Measurements from ENCODE around the gene S100A5.
"Not testable (repeated sequence)": the region's sequence is repeated elsewhere in the genome, so short reads cannot be mapped to it uniquely, and the experiment has no call there.

Gene S100A5

GRCh38 chr1:153540394-153541361, at the start of gene S100A5:
Gene S100A5 (minus strand): TSS chr1:153540934. CDS start chr1:153540191, 743 bp downstream.
- peaks cover 33% of the 10 kb centered on the region for H3K4me1 ChIP-seq (ENCODE audit: control insufficient read depth, insufficient read depth, low read length, unreplicated experiment)
- no peaks in the 10 kb centered on the region for H3K27me3 ChIP-seq (ENCODE audit: insufficient read depth, low read length)
- peaks cover 1% of the 10 kb centered on the region for H3K79me2 ChIP-seq (ENCODE audit: control insufficient read depth, insufficient read depth, low read length, unreplicated experiment)
- no peak within 1 kb of the TSS for H2AFZ ChIP-seq (ENCODE audit: low read length, unreplicated experiment)
- no peak within 1 kb of the TSS for H3K4me3 ChIP-seq (ENCODE audit: low read depth, low read length)
- no peaks in the 10 kb centered on the region for H3K36me3 ChIP-seq (ENCODE audit: insufficient read depth, low read length)
- H3K27ac ChIP-seq (ENCODE audit: low read depth, low read length) = no peak within 1 kb of the TSS

- H3K4me3 ChIP-seq (ENCODE audit: low read depth, low read length) = no peak overlapping the region
- H3K36me3 ChIP-seq (ENCODE audit: insufficient read depth, low read length) = no peaks in the 10 kb centered on the region
- H3K27ac ChIP-seq (ENCODE audit: low read depth, low read length) = no peak overlapping the region
- no peak overlapping the region for H2AFZ ChIP-seq (ENCODE audit: low read length, unreplicated experiment)
- H3K4me1 ChIP-seq (ENCODE audit: control insufficient read depth, insufficient read depth, low read length, unreplicated experiment) = peaks cover 5% of the 10 kb centered on the region
- no peaks in the 10 kb centered on the region for H3K27me3 ChIP-seq (ENCODE audit: insufficient read depth, low read length)
- H3K79me2 ChIP-seq (ENCODE audit: control insufficient read depth, insufficient read depth, low read length, unreplicated experiment) = no peaks in the 10 kb centered on the region
Observed at GRCh38 chr1:153588482-153588881, 47.7 kb upstream of the S100A5 start.

GRCh38 chr1:153588033-153588432, 47.3 kb upstream of the S100A5 start:
- not testable (repeated sequence) for H3K27ac ChIP-seq (ENCODE audit: low read depth, low read length); H3K4me3 ChIP-seq (ENCODE audit: low read depth, low read length); H3K27me3 ChIP-seq (ENCODE audit: insufficient read depth, low read length); H2AFZ ChIP-seq (ENCODE audit: low read length, unreplicated experiment); H3K79me2 ChIP-seq (ENCODE audit: control insufficient read depth, insufficient read depth, low read length, unreplicated experiment); H3K36me3 ChIP-seq (ENCODE audit: insufficient read depth, low read length); H3K4me1 ChIP-seq (ENCODE audit: control insufficient read depth, insufficient read depth, low read length, unreplicated experiment)

- H2AFZ ChIP-seq (ENCODE audit: low read length, unreplicated experiment) = no peak overlapping the region
- H3K36me3 ChIP-seq (ENCODE audit: insufficient read depth, low read length) = no peaks in the 10 kb centered on the region
- H3K4me1 ChIP-seq (ENCODE audit: control insufficient read depth, insufficient read depth, low read length, unreplicated experiment) = peaks cover 5% of the 10 kb centered on the region
- H3K79me2 ChIP-seq (ENCODE audit: control insufficient read depth, insufficient read depth, low read length, unreplicated experiment) = no peaks in the 10 kb centered on the region
- H3K27ac ChIP-seq (ENCODE audit: low read depth, low read length) = no peak overlapping the region
- no peaks in the 10 kb centered on the region for H3K27me3 ChIP-seq (ENCODE audit: insufficient read depth, low read length)
- H3K4me3 ChIP-seq (ENCODE audit: low read depth, low read length) = no peak overlapping the region
Observed at GRCh38 chr1:153587314-153587713, 46.6 kb upstream of the S100A5 start.

GRCh38 chr1:153586347-153586746, 45.6 kb upstream of the S100A5 start:
- no peak overlapping the region for H3K4me3 ChIP-seq (ENCODE audit: low read depth, low read length)
- no peaks in the 10 kb centered on the region for H3K36me3 ChIP-seq (ENCODE audit: insufficient read depth, low read length)
- H2AFZ ChIP-seq (ENCODE audit: low read length, unreplicated experiment) = no peak overlapping the region
- H3K4me1 ChIP-seq (ENCODE audit: control insufficient read depth, insufficient read depth, low read length, unreplicated experiment) = peaks cover 5% of the 10 kb centered on the region
- no peaks in the 10 kb centered on the region for H3K79me2 ChIP-seq (ENCODE audit: control insufficient read depth, insufficient read depth, low read length, unreplicated experiment)
- H3K27ac ChIP-seq (ENCODE audit: low read depth, low read length) = no peak overlapping the region
- H3K27me3 ChIP-seq (ENCODE audit: insufficient read depth, low read length) = no peaks in the 10 kb centered on the region

- Histone ChIP-seq H3K4me3 (ENCODE audit: low read depth, low read length) (no peak overlapping the region), H3K79me2 (ENCODE audit: control insufficient read depth, insufficient read depth, low read length, unreplicated experiment) (no peaks in the 10 kb centered on the region), H2AFZ (ENCODE audit: low read length, unreplicated experiment) (no peak overlapping the region), H3K4me1 (ENCODE audit: control insufficient read depth, insufficient read depth, low read length, unreplicated experiment) (peaks cover 5% of the 10 kb centered on the region), H3K36me3 (ENCODE audit: insufficient read depth, low read length) (no peaks in the 10 kb centered on the region), H3K27ac (ENCODE audit: low read depth, low read length) (no peak overlapping the region), H3K27me3 (ENCODE audit: insufficient read depth, low read length) (no peaks in the 10 kb centered on the region)
Observed at GRCh38 chr1:153585006-153585405, 44.3 kb upstream of the S100A5 start.

- Histone ChIP-seq H3K4me1 (ENCODE audit: control insufficient read depth, insufficient read depth, low read length, unreplicated experiment) (peaks cover 6% of the 10 kb centered on the region), H2AFZ (ENCODE audit: low read length, unreplicated experiment) (no peak overlapping the region), H3K79me2 (ENCODE audit: control insufficient read depth, insufficient read depth, low read length, unreplicated experiment) (no peaks in the 10 kb centered on the region), H3K36me3 (ENCODE audit: insufficient read depth, low read length) (no peaks in the 10 kb centered on the region), H3K4me3 (ENCODE audit: low read depth, low read length) (no peak overlapping the region), H3K27me3 (ENCODE audit: insufficient read depth, low read length) (no peaks in the 10 kb centered on the region), H3K27ac (ENCODE audit: low read depth, low read length) (no peak overlapping the region)
Observed at GRCh38 chr1:153583976-153584375, 43.2 kb upstream of the S100A5 start.

- not testable (repeated sequence) for H3K36me3 ChIP-seq (ENCODE audit: insufficient read depth, low read length); H2AFZ ChIP-seq (ENCODE audit: low read length, unreplicated experiment); H3K27ac ChIP-seq (ENCODE audit: low read depth, low read length); H3K27me3 ChIP-seq (ENCODE audit: insufficient read depth, low read length); H3K79me2 ChIP-seq (ENCODE audit: control insufficient read depth, insufficient read depth, low read length, unreplicated experiment); H3K4me3 ChIP-seq (ENCODE audit: low read depth, low read length)
- H3K4me1 ChIP-seq (ENCODE audit: control insufficient read depth, insufficient read depth, low read length, unreplicated experiment) = peaks cover 11% of the 10 kb centered on the region
Observed at GRCh38 chr1:153583514-153583913, 42.8 kb upstream of the S100A5 start.

- not testable (repeated sequence) for H3K4me3 ChIP-seq (ENCODE audit: low read depth, low read length); H3K27me3 ChIP-seq (ENCODE audit: insufficient read depth, low read length); H3K79me2 ChIP-seq (ENCODE audit: control insufficient read depth, insufficient read depth, low read length, unreplicated experiment); H3K27ac ChIP-seq (ENCODE audit: low read depth, low read length); H2AFZ ChIP-seq (ENCODE audit: low read length, unreplicated experiment); H3K36me3 ChIP-seq (ENCODE audit: insufficient read depth, low read length)
- H3K4me1 ChIP-seq (ENCODE audit: control insufficient read depth, insufficient read depth, low read length, unreplicated experiment) = peaks cover 18% of the 10 kb centered on the region
Observed at GRCh38 chr1:153582836-153583235, 42.1 kb upstream of the S100A5 start.

- Histone ChIP-seq H3K27me3 (ENCODE audit: insufficient read depth, low read length) (no peaks in the 10 kb centered on the region), H3K4me3 (ENCODE audit: low read depth, low read length) (no peak overlapping the region), H2AFZ (ENCODE audit: low read length, unreplicated experiment) (no peak overlapping the region), H3K4me1 (ENCODE audit: control insufficient read depth, insufficient read depth, low read length, unreplicated experiment) (peaks cover 19% of the 10 kb centered on the region), H3K79me2 (ENCODE audit: control insufficient read depth, insufficient read depth, low read length, unreplicated experiment) (no peaks in the 10 kb centered on the region), H3K36me3 (ENCODE audit: insufficient read depth, low read length) (no peaks in the 10 kb centered on the region), H3K27ac (ENCODE audit: low read depth, low read length) (no peak overlapping the region)
Observed at GRCh38 chr1:153578936-153579335, 38.2 kb upstream of the S100A5 start.

GRCh38 chr1:153578490-153578889, 37.8 kb upstream of the S100A5 start:
- Histone ChIP-seq H3K79me2 (ENCODE audit: control insufficient read depth, insufficient read depth, low read length, unreplicated experiment) (no peaks in the 10 kb centered on the region), H3K36me3 (ENCODE audit: insufficient read depth, low read length) (no peaks in the 10 kb centered on the region), H2AFZ (ENCODE audit: low read length, unreplicated experiment) (no peak overlapping the region), H3K27ac (ENCODE audit: low read depth, low read length) (no peak overlapping the region), H3K27me3 (ENCODE audit: insufficient read depth, low read length) (no peaks in the 10 kb centered on the region), H3K4me1 (ENCODE audit: control insufficient read depth, insufficient read depth, low read length, unreplicated experiment) (peaks cover 21% of the 10 kb centered on the region), H3K4me3 (ENCODE audit: low read depth, low read length) (no peak overlapping the region)
